ENCODE data around the gene RAC3.

The RAC3 gene

GRCh38 chr17:82045936-82046484 lies 14.5 kb downstream of the RAC3 start:
- FAIRE-seq = no peak

GRCh38 chr17:82046903-82047302 lies 15.4 kb downstream of the RAC3 start:
- no peak for FAIRE-seq

GRCh38 chr17:82047379-82047778 lies 15.9 kb downstream of the RAC3 start:
- FAIRE-seq = no peak

GRCh38 chr17:82047914-82048570 lies 16.6 kb downstream of the RAC3 start:
- no peak for FAIRE-seq

GRCh38 chr17:82048571-82048971 lies 17.1 kb downstream of the RAC3 start:
- FAIRE-seq = no peak

- no peak for FAIRE-seq
Observed at GRCh38 chr17:82049106-82049505, 17.6 kb downstream of the RAC3 start.

GRCh38 chr17:82049521-82049971 lies 18.1 kb downstream of the RAC3 start:
- FAIRE-seq = no peak

GRCh38 chr17:82050152-82050760 lies 18.8 kb downstream of the RAC3 start:
- FAIRE-seq = no peak

- no peak for FAIRE-seq
Observed at GRCh38 chr17:82050761-82051641, 19.5 kb downstream of the RAC3 start.

- FAIRE-seq = no peak
Observed at GRCh38 chr17:82051776-82052637, 20.5 kb downstream of the RAC3 start, which contains the start of the genes GPS1 and RFNG. TSS of gene GPS1 (plus strand) at chr17:82051898. CDS start at chr17:82051932, 34 bp downstream. TSS of gene RFNG (minus strand) at chr17:82051811. CDS start at chr17:82051766, 45 bp downstream.

GRCh38 chr17:82052638-82053059 lies 21.2 kb downstream of the RAC3 start:
- FAIRE-seq = no peak

GRCh38 chr17:82053130-82053529 lies 21.7 kb downstream of the RAC3 start:
- no peak for FAIRE-seq

- FAIRE-seq = no peak
Observed at GRCh38 chr17:82053556-82054263, 22.2 kb downstream of the RAC3 start.

GRCh38 chr17:82054351-82055022 lies 23.0 kb downstream of the RAC3 start:
- no peak for FAIRE-seq

- FAIRE-seq = no peak
Observed at GRCh38 chr17:82055023-82055964, 23.8 kb downstream of the RAC3 start.

GRCh38 chr17:82055965-82056728 lies 24.7 kb downstream of the RAC3 start:
- FAIRE-seq = no peak

- no peak for FAIRE-seq
Observed at GRCh38 chr17:82056729-82057621, 25.5 kb downstream of the RAC3 start.

Measured in A204.1 (cell line).